ENCODE results near the gene KIF4A. TPM values are rescaled to one million over a fixed set of nuclear protein-coding genes. Genes with fewer than 3 reads are reported as not detected.

Gene KIF4A
- total and polyA plus RNA-seq, 10 of the 15 experiments (the other 5 are each of a cell fraction or from before 2014, with no cell fraction given) = 10.8 to 28.8 (median 22.5) TPM

DNA sequence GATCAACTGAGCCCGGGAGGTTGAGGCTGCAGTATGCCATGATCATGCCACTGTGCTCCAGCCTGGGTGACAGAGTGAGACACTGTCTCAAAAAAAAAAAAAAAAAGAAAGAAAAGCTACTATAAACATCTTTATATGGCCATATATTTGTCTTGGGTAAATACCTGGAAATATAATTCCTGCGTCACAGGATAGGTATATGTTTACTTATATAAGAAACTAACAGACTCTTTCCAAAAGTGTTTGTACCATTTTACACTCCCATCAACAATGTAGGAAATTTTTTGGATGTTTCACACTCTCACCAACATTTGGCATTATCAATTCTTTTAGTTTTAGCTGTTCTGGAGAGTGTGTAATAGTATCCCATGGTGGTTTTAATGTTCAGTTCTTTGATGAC, 42.7 kb upstream of the KIF4A start (continued):
- TF ChIP-seq TBL1XR1 (IDR thresholded peaks at IDR 0.05; ENCODE audit: low read depth, low read length) (no peak), NKRF (conservative IDR thresholded peaks at IDR 0.05) (no peak), NFXL1 (IDR thresholded peaks at IDR 0.05; ENCODE audit: borderline replicate concordance) (no peak), SIX5 (IDR thresholded peaks at IDR 0.05; ENCODE audit: low read depth, low read length, severe bottlenecking) (no peak), IRF4 (IDR thresholded peaks at IDR 0.05; ENCODE audit: low read depth, low read length) (no peak), GABPA (IDR thresholded peaks at IDR 0.05; ENCODE audit: low read depth) (no peak)
- TF ChIP-seq, protein P1, sequence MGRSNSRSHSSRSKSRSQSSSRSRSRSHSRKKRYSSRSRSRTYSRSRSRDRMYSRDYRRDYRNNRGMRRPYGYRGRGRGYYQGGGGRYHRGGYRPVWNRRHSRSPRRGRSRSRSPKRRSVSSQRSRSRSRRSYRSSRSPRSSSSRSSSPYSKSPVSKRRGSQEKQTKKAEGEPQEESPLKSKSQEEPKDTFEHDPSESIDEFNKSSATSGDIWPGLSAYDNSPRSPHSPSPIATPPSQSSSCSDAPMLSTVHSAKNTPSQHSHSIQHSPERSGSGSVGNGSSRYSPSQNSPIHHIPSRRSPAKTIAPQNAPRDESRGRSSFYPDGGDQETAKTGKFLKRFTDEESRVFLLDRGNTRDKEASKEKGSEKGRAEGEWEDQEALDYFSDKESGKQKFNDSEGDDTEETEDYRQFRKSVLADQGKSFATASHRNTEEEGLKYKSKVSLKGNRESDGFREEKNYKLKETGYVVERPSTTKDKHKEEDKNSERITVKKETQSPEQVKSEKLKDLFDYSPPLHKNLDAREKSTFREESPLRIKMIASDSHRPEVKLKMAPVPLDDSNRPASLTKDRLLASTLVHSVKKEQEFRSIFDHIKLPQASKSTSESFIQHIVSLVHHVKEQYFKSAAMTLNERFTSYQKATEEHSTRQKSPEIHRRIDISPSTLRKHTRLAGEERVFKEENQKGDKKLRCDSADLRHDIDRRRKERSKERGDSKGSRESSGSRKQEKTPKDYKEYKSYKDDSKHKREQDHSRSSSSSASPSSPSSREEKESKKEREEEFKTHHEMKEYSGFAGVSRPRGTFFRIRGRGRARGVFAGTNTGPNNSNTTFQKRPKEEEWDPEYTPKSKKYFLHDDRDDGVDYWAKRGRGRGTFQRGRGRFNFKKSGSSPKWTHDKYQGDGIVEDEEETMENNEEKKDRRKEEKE (IDR thresholded peaks at IDR 0.05) = no peak

- SMC1A ChIA-PET (ENCODE audit: uncharacterized antibody, unreplicated experiment) = interaction anchor here (1.8 kb wide), 1 partner anchor 10 kb away, joined by 4 read pairs; no protein-coding TSS in a partner anchor
- H3K9ac ChIP-seq (ENCODE audit: control insufficient read depth, insufficient read depth, low read length) = no peak overlapping the region
- no peak overlapping the region for H3K4me3 ChIP-seq
- no peaks in the 10 kb centered on the region for H4K20me1 ChIP-seq (ENCODE audit: control insufficient read depth, insufficient read depth)
- no peak overlapping the region for H3K4me2 ChIP-seq (ENCODE audit: control insufficient read depth, insufficient read depth)
- DNase-seq (ENCODE audit: low read depth, low spot score) = no peak
- BruUV-seq (replicated peaks) = no TSS peak
- H3K27me3 ChIP-seq (replicated peaks in 1 of 2; ENCODE audit: control insufficient read depth in 2 of 2, insufficient read depth in 2 of 2, low read length in 1 of 2) = no peaks in the 10 kb centered on the region
- POLR2A ChIA-PET = no interaction called here
- RAD21 ChIA-PET (ENCODE audit: unreplicated experiment) = no interaction called here
- intact Hi-C loops (cut with micrococcal nuclease; ENCODE audit: unreplicated experiment) = no loop called here
- H3K36me3 ChIP-seq (ENCODE audit: control insufficient read depth in 2 of 2, insufficient read depth in 2 of 2, low read length in 1 of 2) = no peaks in the 10 kb centered on the region
- WGBS (ENCODE audit: insufficient coverage, insufficient replicate concordance, low lambda C conversion rate, missing lambda C conversion rate) = 31% methylated on average over 2 of the region's 2 CpGs
- no peaks in the 10 kb centered on the region for H3K79me2 ChIP-seq (ENCODE audit: control insufficient read depth, insufficient read depth, low read length)
- in situ Hi-C loops (cut with MboI) = no loop called here
- CTCF ChIA-PET = interaction anchor here (1.0 to 1.3 kb wide), 2 partner anchors 23 to 154 kb away, joined by 3 read pairs; no protein-coding TSS in a partner anchor
- no peak for ATAC-seq
- TF ChIP-seq IKZF1 (conservative IDR thresholded peaks at IDR 0.05) (no peak), BMI1 (IDR thresholded peaks at IDR 0.05; ENCODE audit: borderline replicate concordance) (no peak), PML (IDR thresholded peaks at IDR 0.05; ENCODE audit: low read length) (no peak)
- TF ChIP-seq, protein P2, sequence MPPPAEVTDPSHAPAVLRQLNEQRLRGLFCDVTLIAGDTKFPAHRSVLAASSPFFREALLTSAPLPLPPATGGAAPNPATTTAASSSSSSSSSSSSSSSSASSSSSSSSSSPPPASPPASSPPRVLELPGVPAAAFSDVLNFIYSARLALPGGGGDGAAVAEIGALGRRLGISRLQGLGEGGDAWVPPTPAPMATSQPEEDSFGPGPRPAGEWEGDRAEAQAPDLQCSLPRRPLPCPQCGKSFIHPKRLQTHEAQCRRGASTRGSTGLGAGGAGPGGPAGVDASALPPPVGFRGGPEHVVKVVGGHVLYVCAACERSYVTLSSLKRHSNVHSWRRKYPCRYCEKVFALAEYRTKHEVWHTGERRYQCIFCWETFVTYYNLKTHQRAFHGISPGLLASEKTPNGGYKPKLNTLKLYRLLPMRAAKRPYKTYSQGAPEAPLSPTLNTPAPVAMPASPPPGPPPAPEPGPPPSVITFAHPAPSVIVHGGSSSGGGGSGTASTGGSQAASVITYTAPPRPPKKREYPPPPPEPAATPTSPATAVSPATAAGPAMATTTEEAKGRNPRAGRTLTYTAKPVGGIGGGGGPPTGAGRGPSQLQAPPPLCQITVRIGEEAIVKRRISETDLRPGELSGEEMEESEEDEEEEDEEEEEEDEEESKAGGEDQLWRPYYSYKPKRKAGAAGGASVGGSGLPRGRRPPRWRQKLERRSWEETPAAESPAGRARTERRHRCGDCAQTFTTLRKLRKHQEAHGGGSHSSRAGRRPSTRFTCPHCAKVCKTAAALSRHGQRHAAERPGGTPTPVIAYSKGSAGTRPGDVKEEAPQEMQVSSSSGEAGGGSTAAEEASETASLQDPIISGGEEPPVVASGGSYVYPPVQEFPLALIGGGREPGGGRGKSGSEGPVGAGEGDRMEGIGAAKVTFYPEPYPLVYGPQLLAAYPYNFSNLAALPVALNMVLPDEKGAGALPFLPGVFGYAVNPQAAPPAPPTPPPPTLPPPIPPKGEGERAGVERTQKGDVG (CRISPR knock-in tag; IDR thresholded peaks at IDR 0.05) = no peak
- H3K27ac ChIP-seq (ENCODE audit: control insufficient read depth, insufficient read depth) = no peak overlapping the region
- H3K9me3 ChIP-seq (replicated peaks; ENCODE audit: control insufficient read depth, insufficient read depth, low read length) = no peaks in the 10 kb centered on the region
- no peak for FAIRE-seq
- H2AFZ ChIP-seq (ENCODE audit: control insufficient read depth, low read depth, low read length) = no peak overlapping the region
- no peaks in the 10 kb centered on the region for H3K4me1 ChIP-seq (ENCODE audit: control insufficient read depth, insufficient read depth, low read length)
These were observed 37.4 kb upstream of the KIF4A start for GRCh38 chrX:70252491-70252890.

Data from GM12878 (cell line).